Endothelial cell of umbilical vein (primary cell): ENCODE results near the gene MRPL55. TPM values are rescaled to one million over a fixed set of nuclear protein-coding genes. Genes with fewer than 3 reads are reported as not detected.

Experiments used
- BruUV-seq: library from RNA; stranded (reverse); fragments of 400-500 nt; replicated peaks from 2 replicates; lab custom pipeline; 2021; lab: Mats Ljungman, UMichigan
- CTCF ChIA-PET: fragments of 300-600, 350-600 bp; sonication (Branson Sonifier 250); formaldehyde crosslinking; loops from one replicate; lab custom pipeline; 2021; ENCODE audit warnings: antibody characterized with exemption, inconsistent platforms; lab: Charles Lee
- POLR2A ChIA-PET: fragments of 300-600, 350-600 bp; sonication (Branson Sonifier 250); formaldehyde crosslinking; loops from one replicate; lab custom pipeline; 2021; ENCODE audit warnings: antibody characterized with exemption, inconsistent platforms; lab: Charles Lee
- DNase-seq: peaks from one replicate; pipeline ENCODE4 v3.0.0-alpha.2; 2011; ENCODE audit warnings: low read depth, low spot score
- FAIRE-seq: peaks from 2 replicates; lab custom pipeline; 2011; peaks lifted over from hg19 to GRCh38; lab: Jason Lieb, UNC
- H2AFZ ChIP-seq: 2 replicates; pipeline ENCODE4 v1.6.0; 2012; ENCODE audit warnings: low read depth, low read length, control low read depth, inconsistent platforms
- H3K27ac ChIP-seq: 2 replicates; pipeline ENCODE4 v1.5.1; 2011; ENCODE audit warnings: low read depth, mild to moderate bottlenecking, control low read depth, low read length, moderate library complexity; ENCODE audit not compliant: insufficient read depth
- H3K27me3 ChIP-seq, 2 experiments: 2 replicates each; pipeline versions ENCODE4 v1.6.0 to v1.6.1; 2011; ENCODE audit warnings: low read length in 2 of 2, mixed read lengths in 1 of 2; ENCODE audit not compliant: control insufficient read depth in 2 of 2, insufficient read depth in 2 of 2
- H3K36me3 ChIP-seq, 2 experiments: 2 replicates in 1 of 2; 3 replicates in 1 of 2; pipeline ENCODE4 v1.5.1; 2011; ENCODE audit warnings: low read length in 2 of 2, mild to moderate bottlenecking in 1 of 2, moderate library complexity in 1 of 2; ENCODE audit not compliant: control insufficient read depth in 2 of 2, insufficient read depth in 2 of 2; ENCODE audit errors: extremely low read depth in 1 of 2
- H3K4me1 ChIP-seq: 3 replicates; pipeline ENCODE4 v1.5.1; 2011; ENCODE audit warnings: mild to moderate bottlenecking, low read length; ENCODE audit not compliant: control insufficient read depth, insufficient read depth; ENCODE audit errors: extremely low read depth
- H3K4me2 ChIP-seq: 2 replicates; pipeline ENCODE4 v1.6.1; 2011; ENCODE audit warnings: low read length, control low read depth, mixed read lengths; ENCODE audit not compliant: insufficient read depth
- H3K4me3 ChIP-seq, 3 experiments: fragments of 200-600 bp in 1 of 3; sonication (generic), shearing (Covaris generic) in 1 of 3; replicated peaks in 1 of 3; 2 replicates each; pipeline ENCODE4 v1.5.1; 2011 to 2016; ENCODE audit warnings: control low read depth in 3 of 3, low read length in 3 of 3, mild to moderate bottlenecking in 2 of 3, inconsistent platforms in 1 of 3, low read depth in 1 of 3, moderate library complexity in 1 of 3; ENCODE audit not compliant: insufficient read depth in 1 of 3
- H3K79me2 ChIP-seq: 2 replicates; pipeline ENCODE4 v1.6.0; 2012; ENCODE audit warnings: low read length, inconsistent platforms; ENCODE audit not compliant: control insufficient read depth, insufficient read depth
- H3K9ac ChIP-seq: replicated peaks from 2 replicates; pipeline ENCODE3; 2011; ENCODE audit warnings: low read length, control low read depth; ENCODE audit not compliant: insufficient read depth; ENCODE audit errors: extremely low read depth
- H3K9me1 ChIP-seq: replicated peaks from 3 replicates; pipeline ENCODE4 v1.6.0; 2011; ENCODE audit warnings: mild to moderate bottlenecking, low read length; ENCODE audit not compliant: control insufficient read depth, insufficient read depth; ENCODE audit errors: extremely low read depth
- H3K9me3 ChIP-seq: replicated peaks from 2 replicates; pipeline ENCODE4 v1.5.1; 2012; ENCODE audit warnings: low read length, inconsistent platforms; ENCODE audit not compliant: control insufficient read depth, insufficient read depth
- H4K20me1 ChIP-seq: replicated peaks from 2 replicates; pipeline ENCODE3; 2011; ENCODE audit warnings: mild to moderate bottlenecking, low read length; ENCODE audit not compliant: control insufficient read depth, insufficient read depth; ENCODE audit errors: extremely low read depth
- CTCF ChIP-seq, 2 donors: IDR thresholded peaks; 1 replicate in 1 of 2; 2 replicates in 1 of 2; pipeline ENCODE4 v1.5.1; 2011; ENCODE audit warnings: low read length in 2 of 2, mild to moderate bottlenecking in 2 of 2, moderate library complexity in 2 of 2, control low read depth in 1 of 2, inconsistent platforms in 1 of 2, low read depth in 1 of 2; ENCODE audit not compliant: insufficient read depth in 1 of 2; ENCODE audit errors: extremely low read depth in 1 of 2
- EZH2 ChIP-seq: IDR thresholded peaks from 2 replicates; pipeline ENCODE4 v1.6.1; 2012; ENCODE audit warnings: borderline replicate concordance, low read depth, mild to moderate bottlenecking, moderate library complexity, low read length, inconsistent platforms; ENCODE audit not compliant: severe bottlenecking
- FOS ChIP-seq: IDR thresholded peaks from 2 replicates; pipeline ENCODE4 v1.6.1; 2011; ENCODE audit warnings: mild to moderate bottlenecking, low read length, moderate library complexity, borderline replicate concordance; ENCODE audit not compliant: insufficient read depth
- GATA2 ChIP-seq: IDR thresholded peaks from 2 replicates; pipeline ENCODE4 v1.7.0; 2011; ENCODE audit warnings: low read depth, mild to moderate bottlenecking, moderate library complexity, mixed read lengths, low read length; ENCODE audit not compliant: insufficient read length, insufficient read depth
- JUN ChIP-seq: IDR thresholded peaks from 2 replicates; pipeline ENCODE4 v1.6.1; 2011; ENCODE audit warnings: borderline replicate concordance, low read depth; ENCODE audit not compliant: insufficient read length, insufficient read depth
- MAX ChIP-seq: IDR thresholded peaks from 2 replicates; pipeline ENCODE4 v1.6.1; 2011; ENCODE audit not compliant: insufficient read depth, insufficient read length
- MYC ChIP-seq: IDR thresholded peaks from one replicate; pipeline ENCODE4 v1.6.1; 2011; ENCODE audit warnings: mild to moderate bottlenecking, low read depth, low read length
- POLR2A ChIP-seq: IDR thresholded peaks from 2 replicates; pipeline ENCODE4 v1.6.1; 2012; ENCODE audit warnings: low read depth, mild to moderate bottlenecking, control low read depth, low read length
- POLR2AphosphoS5 ChIP-seq: IDR thresholded peaks from 2 replicates; pipeline ENCODE4 v1.6.1; 2012; ENCODE audit warnings: low read depth, mild to moderate bottlenecking, control low read depth, low read length, moderate library complexity; ENCODE audit not compliant: insufficient read depth
- dilution Hi-C: fragments of 300-500 bp; cut with MboI; formaldehyde crosslinking; loops from one replicate; pipeline ENCODE4 v1.15.0; 2019; ENCODE audit warnings: low sequenced_read_pairs; ENCODE audit not compliant: extremely low pct_ligation_motif_present
- intact Hi-C: fragments of 100-400 bp; cut with micrococcal nuclease; formaldehyde crosslinking; loops from one replicate; pipeline ENCODE4 v1.10.0; 2022
- polyA plus RNA-seq, 4 experiments: library from polyadenylated mRNA; depleted of rRNA in 3 of 4; stranded (reverse) in 3 of 4; unstranded in 1 of 4; fragments of >200 nt; gene quantifications; 2 replicates each; pipeline versions ENCODE4 v1.2.1 to v1.2.3, GENCODE V29; 2011 to 2012; ENCODE audit warnings: missing spikeins in 1 of 4
- total RNA-seq: library from RNA; stranded (reverse); gene quantifications from 2 replicates; pipeline ENCODE4 v1.2.3, GENCODE V29; 2021

MRPL55 gene
- total and polyA plus RNA-seq, 2 donors (not counting 3 experiments of a cell fraction or from before 2014, with no cell fraction given): 58.7 to 155 TPM

- Histone ChIP-seq H3K9me3 (no peaks in the 10 kb centered on the region), H3K27ac (no peak overlapping the region), H3K9ac (no peak overlapping the region), H3K36me3 (peaks cover 0 to 15% of the 10 kb centered on the region in 2 experiments), H3K4me1 (peaks cover 16% of the 10 kb centered on the region), H3K27me3 (no peaks in the 10 kb centered on the region), H3K4me2 (no peak overlapping the region), H3K4me3 (no peak overlapping the region), H3K9me1 (no peaks in the 10 kb centered on the region), H4K20me1 (no peaks in the 10 kb centered on the region), H3K79me2 (peaks cover 16% of the 10 kb centered on the region), H2AFZ (no peak overlapping the region)
- ChIA-PET CTCF (interaction anchor here (0.8 to 1.1 kb wide), 2 partner anchors 15 to 151 kb away, joined by 3 to 5 read pairs; partner anchors contain the start of gene IBA57), POLR2A (interaction anchor here (1.0 kb wide), 1 partner anchor 14 kb away, joined by 4 read pairs; the partner anchor contains the start of gene IBA57)
- no peak for DNase-seq
- intact Hi-C loops: no loop called here
- FAIRE-seq: no peak
- no peak for TF ChIP-seq CTCF (IDR thresholded peaks at IDR 0.05; ENCODE audit: extremely low read depth in 1 of 2, insufficient read depth in 1 of 2, low read depth in 1 of 2, low read length in 2 of 2)
- no peak for TF ChIP-seq EZH2
- TF ChIP-seq MYC: no peak
- no peak for TF ChIP-seq FOS
- peak; percentile 6 for TF ChIP-seq POLR2AphosphoS5
- no peak for TF ChIP-seq JUN
- TF ChIP-seq POLR2A: peak; percentile 37
- no peak for TF ChIP-seq GATA2
- TF ChIP-seq MAX: no peak
- no TSS peak for BruUV-seq
- dilution Hi-C loops: no loop called here
Measured at GRCh38 chr1:228150461-228151179, 41.5 kb upstream of the MRPL55 start.
